Kidney epithelial cell (primary cell): ENCODE data around the gene LTBP3. TPM values are rescaled to one million over a fixed set of nuclear protein-coding genes. Genes with fewer than 3 reads are reported as not detected.

Source experiments
- DNase-seq: peaks from one replicate; pipeline ENCODE4 v3.0.0-alpha.2; 2010; ENCODE audit warnings: low read depth
- H3K27me3 ChIP-seq: 2 replicates; pipeline ENCODE4 v1.6.0; 2011; ENCODE audit warnings: low read length; ENCODE audit not compliant: control insufficient read depth, insufficient read depth
- H3K36me3 ChIP-seq: 2 replicates; pipeline ENCODE4 v1.5.1; 2011; ENCODE audit warnings: low read length; ENCODE audit not compliant: control insufficient read depth, insufficient read depth
- H3K4me3 ChIP-seq: 2 replicates; pipeline ENCODE4 v1.5.1; 2011; ENCODE audit warnings: low read depth, mild to moderate bottlenecking, control low read depth, low read length
- total RNA-seq: library from RNA; depleted of rRNA; stranded (reverse); fragments of >200 nt; gene quantifications from 2 replicates; pipeline ENCODE4 v1.2.3, GENCODE V29; 2015
- TF ChIP-seq, protein P1 (sequence below): IDR thresholded peaks from 2 replicates; pipeline ENCODE4 v1.5.1; 2011; ENCODE audit warnings: mild to moderate bottlenecking, moderate library complexity, low read length, control low read depth, inconsistent platforms; ENCODE audit not compliant: insufficient read depth, poor library complexity, severe bottlenecking

LTBP3 gene
- total RNA-seq, 1 donor from 2014 or later = 116 TPM

DNA sequence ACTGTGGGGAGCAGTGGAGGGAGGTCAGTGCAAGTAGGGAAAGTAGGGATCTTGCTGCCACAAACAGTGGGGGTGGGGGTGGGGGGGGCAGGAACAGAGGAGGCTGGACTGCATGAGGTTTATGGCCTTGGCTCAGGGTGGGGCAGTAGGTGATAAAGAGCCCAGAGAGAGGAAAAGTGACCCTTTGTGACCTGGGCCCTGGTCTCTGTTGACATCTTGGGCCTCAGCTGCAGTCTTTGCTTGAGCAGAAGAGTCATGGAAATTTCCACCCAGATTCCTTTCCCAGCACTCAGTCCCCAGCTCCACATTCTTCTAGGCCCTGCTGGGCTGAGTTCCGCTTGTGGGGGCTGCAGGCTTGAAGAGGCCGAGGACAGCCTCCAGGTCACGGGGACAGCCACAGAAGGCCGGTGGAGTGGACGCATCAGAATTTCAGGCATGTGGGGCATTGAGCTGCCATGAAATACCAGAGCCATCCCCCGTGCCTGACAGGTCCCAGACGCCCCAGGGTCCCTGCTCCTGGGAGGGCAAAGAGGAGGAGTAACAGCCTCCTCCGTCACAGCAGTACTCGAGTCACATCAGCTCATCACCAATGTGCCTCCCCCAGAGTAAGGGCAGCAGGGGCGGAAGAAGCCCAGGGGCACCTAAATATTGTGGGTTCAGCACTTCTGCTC lies 69.0 kb downstream of the LTBP3 start:
- Histone ChIP-seq H3K4me3 (no peak overlapping the region), H3K27me3 (no peaks in the 10 kb centered on the region), H3K36me3 (no peaks in the 10 kb centered on the region)
- TF ChIP-seq, protein P1, sequence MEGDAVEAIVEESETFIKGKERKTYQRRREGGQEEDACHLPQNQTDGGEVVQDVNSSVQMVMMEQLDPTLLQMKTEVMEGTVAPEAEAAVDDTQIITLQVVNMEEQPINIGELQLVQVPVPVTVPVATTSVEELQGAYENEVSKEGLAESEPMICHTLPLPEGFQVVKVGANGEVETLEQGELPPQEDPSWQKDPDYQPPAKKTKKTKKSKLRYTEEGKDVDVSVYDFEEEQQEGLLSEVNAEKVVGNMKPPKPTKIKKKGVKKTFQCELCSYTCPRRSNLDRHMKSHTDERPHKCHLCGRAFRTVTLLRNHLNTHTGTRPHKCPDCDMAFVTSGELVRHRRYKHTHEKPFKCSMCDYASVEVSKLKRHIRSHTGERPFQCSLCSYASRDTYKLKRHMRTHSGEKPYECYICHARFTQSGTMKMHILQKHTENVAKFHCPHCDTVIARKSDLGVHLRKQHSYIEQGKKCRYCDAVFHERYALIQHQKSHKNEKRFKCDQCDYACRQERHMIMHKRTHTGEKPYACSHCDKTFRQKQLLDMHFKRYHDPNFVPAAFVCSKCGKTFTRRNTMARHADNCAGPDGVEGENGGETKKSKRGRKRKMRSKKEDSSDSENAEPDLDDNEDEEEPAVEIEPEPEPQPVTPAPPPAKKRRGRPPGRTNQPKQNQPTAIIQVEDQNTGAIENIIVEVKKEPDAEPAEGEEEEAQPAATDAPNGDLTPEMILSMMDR = no peak
- no peak for DNase-seq

Other genes with a start within 250 kb of the LTBP3 start
- gene CDC42EP2, start 243.5 kb downstream of the LTBP3 start, total RNA-seq = 37.4 and 46.4 TPM in 2 replicates
- gene DPF2, start 224.5 kb downstream of the LTBP3 start, total RNA-seq = 53.9 and 59.4 TPM in 2 replicates
- gene TIGD3, start 203.6 kb downstream of the LTBP3 start, total RNA-seq = 0.89 and 1.3 TPM in 2 replicates
- gene SLC25A45, start 175.7 kb downstream of the LTBP3 start, total RNA-seq = 0.29 and 0.82 TPM in 2 replicates
- gene FRMD8, start 171.7 kb downstream of the LTBP3 start, total RNA-seq = 39.0 and 47.2 TPM in 2 replicates
- 28.7 and 39.8 TPM in 2 replicates for gene NEAT1, start 135.6 kb downstream of the LTBP3 start, total RNA-seq
- gene MALAT1, start 59.3 kb downstream of the LTBP3 start, total RNA-seq = 1,605 and 1,895 TPM in 2 replicates
- 116 and 121 TPM in 2 replicates for gene SCYL1, start 33.3 kb downstream of the LTBP3 start, total RNA-seq
- gene ZNRD2, start 12.1 kb upstream of the LTBP3 start, total RNA-seq = 67.3 and 91.6 TPM in 2 replicates
- gene FAM89B, start 14.2 kb upstream of the LTBP3 start, total RNA-seq = 63.9 and 68.5 TPM in 2 replicates
- 19.5 and 20.9 TPM in 2 replicates for gene EHBP1L1, start 17.7 kb upstream of the LTBP3 start, total RNA-seq
- not detected in 2 replicates for gene KCNK7, start 37.4 kb upstream of the LTBP3 start, total RNA-seq
- gene MAP3K11, start 55.9 kb upstream of the LTBP3 start, total RNA-seq = 58.3 and 60.8 TPM in 2 replicates
- 61.9 and 71.2 TPM in 2 replicates for gene PCNX3, start 57.4 kb upstream of the LTBP3 start, total RNA-seq
- gene SIPA1, start 79.7 kb upstream of the LTBP3 start, total RNA-seq = 19.6 and 25.8 TPM in 2 replicates
- gene RELA, start 104.6 kb upstream of the LTBP3 start, total RNA-seq = 64.3 and 103 TPM in 2 replicates
- gene KAT5, start 153.9 kb upstream of the LTBP3 start, total RNA-seq = 65.5 and 73.3 TPM in 2 replicates
- gene RNASEH2C, start 162.4 kb upstream of the LTBP3 start, total RNA-seq = 43.1 and 50.1 TPM in 2 replicates
- 21.5 and 21.7 TPM in 2 replicates for gene AP5B1, start 222.6 kb upstream of the LTBP3 start, total RNA-seq
- gene OVOL1, start 228.7 kb upstream of the LTBP3 start, total RNA-seq = 15.8 and 17.8 TPM in 2 replicates